H1 (cell line): Measurements from ENCODE around the gene TOM1L2. TPM values are rescaled to one million over a fixed set of nuclear protein-coding genes. Genes with fewer than 3 reads are reported as not detected.

ENCODE experiments used
- CTCF ChIA-PET: fragments of 300-600 bp; sonication (Branson Sonifier 250); formaldehyde crosslinking; loops from one replicate; lab custom pipeline; 2021; ENCODE audit not compliant: partially characterized antibody; lab: Charles Lee
- POLR2A ChIA-PET: fragments of 300-600 bp; sonication (Branson Sonifier 250); formaldehyde crosslinking; loops from one replicate; lab custom pipeline; 2021; ENCODE audit warnings: inconsistent platforms; ENCODE audit not compliant: partially characterized antibody; lab: Charles Lee
- DNase-seq, 2 experiments: peaks; one replicate each; pipeline versions ENCODE4 v3.0.0 to v3.0.0-alpha.2; 2010 to 2022; ENCODE audit warnings: low spot score in 2 of 2, low read depth in 1 of 2, mixed read lengths in 1 of 2
- FAIRE-seq: peaks from 2 replicates; lab custom pipeline; 2011; peaks lifted over from hg19 to GRCh38; lab: Jason Lieb, UNC
- H2AFZ ChIP-seq: 2 replicates; pipeline ENCODE4 v1.8.1; 2012; ENCODE audit warnings: low read length, inconsistent platforms
- H2AK5ac ChIP-seq: 2 replicates; pipeline ENCODE4 v1.6.1; 2013; ENCODE audit warnings: low read depth, low read length
- H2BK120ac ChIP-seq: replicated peaks from 2 replicates; pipeline ENCODE3; 2013; ENCODE audit warnings: low read depth, low read length, inconsistent platforms
- H2BK12ac ChIP-seq: 2 replicates; pipeline ENCODE4 v1.6.1; 2013; ENCODE audit warnings: low read depth, low read length
- H2BK15ac ChIP-seq: 2 replicates; pipeline ENCODE4 v1.6.1; 2013; ENCODE audit warnings: low read length
- H2BK20ac ChIP-seq: 2 replicates; pipeline ENCODE4 v1.6.1; 2013; ENCODE audit warnings: low read length
- H2BK5ac ChIP-seq: 2 replicates; pipeline ENCODE4 v1.6.1; 2013; ENCODE audit warnings: low read depth, low read length
- H3K14ac ChIP-seq: 2 replicates; pipeline ENCODE4 v1.6.1; 2013; ENCODE audit warnings: inconsistent platforms; ENCODE audit not compliant: insufficient read length
- H3K18ac ChIP-seq: 2 replicates; pipeline ENCODE4 v1.6.1; 2013; ENCODE audit warnings: low read length; ENCODE audit errors: extremely low read depth
- H3K23ac ChIP-seq: 2 replicates; pipeline ENCODE4 v1.6.1; 2013; ENCODE audit warnings: inconsistent platforms; ENCODE audit not compliant: insufficient read length
- H3K23me2 ChIP-seq: 2 replicates; pipeline ENCODE4 v1.6.1; 2013; ENCODE audit warnings: low read depth, low read length
- H3K27ac ChIP-seq: 2 replicates; pipeline ENCODE4 v1.6.1; 2011; ENCODE audit warnings: low read depth, low read length, inconsistent platforms
- H3K27me3 ChIP-seq, 4 experiments: replicated peaks in 1 of 4; 1 replicate in 1 of 4; 2 replicates in 3 of 4; pipeline versions ENCODE4 v1.6.1 to v1.8.1; 2011 to 2013; ENCODE audit warnings: low read length in 3 of 4, mild to moderate bottlenecking in 3 of 4, inconsistent platforms in 2 of 4, mixed read lengths in 2 of 4, moderate library complexity in 1 of 4; ENCODE audit not compliant: control insufficient read depth in 3 of 4, insufficient read depth in 3 of 4; ENCODE audit errors: extremely low read depth in 1 of 4
- H3K36me3 ChIP-seq, 4 experiments: 2 replicates each; pipeline versions ENCODE4 v1.6.1 to v1.8.1; 2011 to 2013; ENCODE audit warnings: mild to moderate bottlenecking in 4 of 4, low read length in 3 of 4, moderate library complexity in 2 of 4, control low read depth in 1 of 4, inconsistent platforms in 1 of 4; ENCODE audit not compliant: insufficient read depth in 4 of 4, control insufficient read depth in 2 of 4
- H3K4ac ChIP-seq: replicated peaks from 2 replicates; pipeline ENCODE3; 2013; ENCODE audit warnings: low read length, low read depth, mixed read lengths, inconsistent platforms; ENCODE audit not compliant: insufficient read length
- H3K4me1 ChIP-seq, 4 experiments: replicated peaks in 1 of 4; 1 replicate in 1 of 4; 2 replicates in 3 of 4; pipeline versions ENCODE4 v1.6.1 to v1.8.1; 2011 to 2013; ENCODE audit warnings: low read length in 3 of 4, inconsistent platforms in 2 of 4, mixed read lengths in 1 of 4; ENCODE audit not compliant: insufficient read depth in 4 of 4, control insufficient read depth in 3 of 4
- H3K4me2 ChIP-seq, 2 experiments: 2 replicates each; pipeline versions ENCODE4 v1.6.1 to v1.8.1; 2011 to 2013; ENCODE audit warnings: low read depth in 2 of 2, low read length in 2 of 2, control low read depth in 1 of 2, inconsistent platforms in 1 of 2, mild to moderate bottlenecking in 1 of 2; ENCODE audit not compliant: insufficient read depth in 1 of 2
- H3K4me3 ChIP-seq, 4 experiments: fragments of 200-600, 300-600 bp in 1 of 4; sonication (generic), shearing (Covaris generic), sonication (Bioruptor Twin) in 1 of 4; 2 replicates each; pipeline versions ENCODE4 v1.5.1 to v1.8.1; 2011 to 2016; ENCODE audit warnings: low read length in 4 of 4, low read depth in 3 of 4, control low read depth in 2 of 4, inconsistent platforms in 2 of 4, mild to moderate bottlenecking in 2 of 4, mixed read lengths in 1 of 4, moderate library complexity in 1 of 4; ENCODE audit not compliant: insufficient read depth in 2 of 4; ENCODE audit errors: extremely low read depth in 1 of 4
- H3K56ac ChIP-seq: replicated peaks from 2 replicates; pipeline ENCODE3; 2013; ENCODE audit warnings: low read depth, mild to moderate bottlenecking, mixed read lengths, low read length, inconsistent platforms; ENCODE audit not compliant: insufficient read length
- H3K79me1 ChIP-seq: 2 replicates; pipeline ENCODE4 v1.6.1; 2013; ENCODE audit warnings: low read depth, low read length, control low read depth
- H3K79me2 ChIP-seq, 2 experiments: 2 replicates each; pipeline versions ENCODE4 v1.6.1 to v1.8.1; 2012 to 2013; ENCODE audit warnings: low read length in 2 of 2, mild to moderate bottlenecking in 2 of 2, inconsistent platforms in 1 of 2; ENCODE audit not compliant: insufficient read depth in 2 of 2, control insufficient read depth in 1 of 2
- H3K9ac ChIP-seq, 4 experiments: replicated peaks in 1 of 4; 1 replicate in 1 of 4; 2 replicates in 3 of 4; pipeline versions ENCODE4 v1.6.1 to v1.8.1; 2011 to 2013; ENCODE audit warnings: low read depth in 3 of 4, low read length in 3 of 4, control low read depth in 2 of 4, mild to moderate bottlenecking in 2 of 4, moderate library complexity in 2 of 4, inconsistent platforms in 1 of 4; ENCODE audit errors: extremely low read depth in 1 of 4
- H3K9me3 ChIP-seq, 2 experiments: 2 replicates each; pipeline versions ENCODE4 v1.6.1 to v1.8.1; 2012 to 2013; ENCODE audit warnings: mild to moderate bottlenecking in 2 of 2, moderate library complexity in 2 of 2, control low read depth in 1 of 2, inconsistent platforms in 1 of 2, low read depth in 1 of 2, low read length in 1 of 2, mixed read lengths in 1 of 2; ENCODE audit not compliant: insufficient read depth in 2 of 2
- H4K20me1 ChIP-seq, 2 experiments: replicated peaks in 1 of 2; 2 replicates each; pipeline versions ENCODE3 to v1.8.1; 2011 to 2013; ENCODE audit warnings: inconsistent platforms in 2 of 2, low read length in 2 of 2, mild to moderate bottlenecking in 1 of 2; ENCODE audit not compliant: insufficient read depth in 2 of 2, control insufficient read depth in 1 of 2
- H4K5ac ChIP-seq: 2 replicates; pipeline ENCODE4 v1.6.1; 2013; ENCODE audit warnings: low read length, low read depth, mixed read lengths, inconsistent platforms; ENCODE audit not compliant: insufficient read length
- H4K8ac ChIP-seq: 2 replicates; pipeline ENCODE4 v1.8.0; 2013; ENCODE audit warnings: mild to moderate bottlenecking, moderate library complexity, low read length, inconsistent platforms; ENCODE audit not compliant: insufficient read depth; ENCODE audit errors: extremely low read depth
- H4K91ac ChIP-seq: replicated peaks from 2 replicates; pipeline ENCODE3; 2013; ENCODE audit warnings: low read length, mixed read lengths, inconsistent platforms; ENCODE audit not compliant: insufficient read length
- CHD1 ChIP-seq: IDR thresholded peaks from 2 replicates; pipeline ENCODE4 v1.6.1; 2012; ENCODE audit warnings: low read depth, low read length, improper control_type of control experiment
- CHD2 ChIP-seq: IDR thresholded peaks from 2 replicates; pipeline ENCODE4 v1.6.1; 2012; ENCODE audit warnings: low read length, improper control_type of control experiment
- GABPA ChIP-seq: IDR thresholded peaks from 2 replicates; pipeline ENCODE4 v1.6.1; 2011; ENCODE audit warnings: mild to moderate bottlenecking, low read length, moderate library complexity, borderline replicate concordance; ENCODE audit not compliant: insufficient read depth
- RAD21 ChIP-seq, 2 experiments: IDR thresholded peaks in 1 of 2; conservative IDR thresholded peaks in 1 of 2; 2 replicates each; pipeline ENCODE4 v1.6.1; 2011; ENCODE audit warnings: low read depth in 2 of 2, low read length in 2 of 2, improper control_type of control experiment in 1 of 2, inconsistent platforms in 1 of 2, mild to moderate bottlenecking in 1 of 2, moderate library complexity in 1 of 2
- TBP ChIP-seq: IDR thresholded peaks from 2 replicates; pipeline ENCODE4 v1.6.1; 2011; ENCODE audit warnings: low read depth, low read length, improper control_type of control experiment
- TEAD4 ChIP-seq: IDR thresholded peaks from 2 replicates; pipeline ENCODE4 v1.6.1; 2012; ENCODE audit warnings: low read depth, low read length, inconsistent platforms, mixed read lengths
- WGBS, 2 experiments: shearing (Covaris generic) in 1 of 2; methylation state at CpG; one replicate each; pipeline versions ENCODE4 v1.1.6 to v1.1.7; 2013 to 2015; ENCODE audit warnings: low lambda C conversion rate in 2 of 2, mixed read lengths in 2 of 2, inconsistent platforms in 1 of 2, low coverage in 1 of 2, missing lambda C conversion rate in 1 of 2; ENCODE audit not compliant: insufficient replicate concordance in 2 of 2, insufficient coverage in 1 of 2, insufficient read length in 1 of 2; ENCODE audit errors: extremely low coverage in 1 of 2, missing lambda C conversion rate in 1 of 2; 5-methylcytosine and 5-hydroxymethylcytosine counted together
- polyA plus RNA-seq, 7 experiments: library from polyadenylated mRNA; depleted of rRNA in 3 of 7; stranded (reverse) in 5 of 7; unstranded in 2 of 7; fragments of >200 nt in 5 of 7; fragments of 200-250 nt in 2 of 7; gene quantifications; 1 replicate in 5 of 7; 2 replicates in 1 of 7; 4 replicates in 1 of 7; pipeline versions ENCODE4 v1.2.1 to v1.2.3, GENCODE V29; 2011 to 2013; ENCODE audit warnings: missing spikeins in 2 of 7, mixed read lengths in 2 of 7
- total RNA-seq: library from RNA; stranded (reverse); fragmentation: NEBNext Ultra II Directional; extraction: Animal tissue kit (Norgen Biotek cat#: 25700); gene quantifications from 2 replicates; pipeline ENCODE4 v1.2.1, GENCODE V29; 2021
- TF ChIP-seq, protein P1 (sequence below), 3 experiments: IDR thresholded peaks; 1 replicate in 2 of 3; 2 replicates in 1 of 3; pipeline versions ENCODE4 v1.5.1 to v1.6.1; 2011; ENCODE audit warnings: low read length in 3 of 3, mild to moderate bottlenecking in 3 of 3, inconsistent platforms in 2 of 3, low read depth in 1 of 3, moderate library complexity in 1 of 3; ENCODE audit not compliant: insufficient read depth in 1 of 3; ENCODE audit errors: control extremely low read depth in 1 of 3
- TF ChIP-seq, protein P2 (sequence below): IDR thresholded peaks from 2 replicates; pipeline ENCODE4 v1.6.1; 2012; ENCODE audit warnings: inconsistent platforms

TOM1L2 gene
- total and polyA plus RNA-seq, 2 of the 8 experiments (the other 6 are each of a cell fraction or from before 2014, with no cell fraction given) = 2.0 to 3.4 TPM

DNA sequence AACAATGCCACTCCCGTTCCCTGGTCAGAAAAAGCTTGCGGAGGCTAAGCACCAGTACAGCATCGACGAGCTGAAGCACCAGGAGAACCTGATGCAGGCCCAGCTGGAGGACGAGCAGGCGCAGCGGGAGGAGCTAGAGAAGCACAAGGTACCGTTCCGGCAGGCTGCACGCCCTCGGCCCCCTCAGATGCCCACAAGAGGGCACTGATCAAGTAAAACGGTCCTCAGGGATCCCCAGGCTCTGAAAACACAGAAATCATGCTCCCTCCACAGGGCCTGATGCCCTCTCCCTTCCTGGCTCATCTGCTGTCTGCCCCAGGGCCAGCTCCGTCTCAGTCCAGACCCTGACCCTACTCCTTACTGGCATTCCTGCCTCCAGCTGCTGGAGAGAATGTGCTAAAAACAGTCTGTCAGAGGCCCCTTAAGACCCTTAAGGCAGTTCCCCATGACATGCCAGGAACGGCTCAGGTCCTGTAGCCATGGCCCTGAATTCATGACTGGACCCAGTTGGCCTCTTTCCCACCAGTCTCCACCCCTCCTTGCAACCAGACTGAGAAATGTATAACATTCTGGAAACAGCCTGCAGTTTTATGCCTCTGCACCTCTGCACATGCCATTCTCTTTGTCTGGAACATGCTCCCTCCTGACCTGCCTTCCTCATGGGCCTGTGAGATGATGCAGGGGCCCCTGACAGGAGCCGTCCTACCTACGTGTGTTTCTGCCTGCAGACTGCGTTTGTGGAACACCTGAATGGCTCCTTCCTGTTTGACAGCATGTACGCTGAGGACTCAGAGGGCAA, 22.3 kb upstream of the TOM1L2 start:
- no peak overlapping the region; the same call in 1 of the 2 replicates for H2AK5ac ChIP-seq
- DNase-seq = peak; percentile 53 to 77
- no peaks in the 10 kb centered on the region for H3K9me3 ChIP-seq
- TF ChIP-seq CHD2 (no peak), RAD21 (IDR thresholded peaks at IDR 0.05 in 1 of 2, conservative IDR thresholded peaks at IDR 0.05 in 1 of 2; ENCODE audit: low read depth in 2 of 2, low read length in 2 of 2) (peak; percentile 54 to 71), TBP (no peak), CHD1 (no peak), TEAD4 (no peak), GABPA (peak; percentile 39; the same call in 1 of the 2 replicates)
- TF ChIP-seq, protein P1, sequence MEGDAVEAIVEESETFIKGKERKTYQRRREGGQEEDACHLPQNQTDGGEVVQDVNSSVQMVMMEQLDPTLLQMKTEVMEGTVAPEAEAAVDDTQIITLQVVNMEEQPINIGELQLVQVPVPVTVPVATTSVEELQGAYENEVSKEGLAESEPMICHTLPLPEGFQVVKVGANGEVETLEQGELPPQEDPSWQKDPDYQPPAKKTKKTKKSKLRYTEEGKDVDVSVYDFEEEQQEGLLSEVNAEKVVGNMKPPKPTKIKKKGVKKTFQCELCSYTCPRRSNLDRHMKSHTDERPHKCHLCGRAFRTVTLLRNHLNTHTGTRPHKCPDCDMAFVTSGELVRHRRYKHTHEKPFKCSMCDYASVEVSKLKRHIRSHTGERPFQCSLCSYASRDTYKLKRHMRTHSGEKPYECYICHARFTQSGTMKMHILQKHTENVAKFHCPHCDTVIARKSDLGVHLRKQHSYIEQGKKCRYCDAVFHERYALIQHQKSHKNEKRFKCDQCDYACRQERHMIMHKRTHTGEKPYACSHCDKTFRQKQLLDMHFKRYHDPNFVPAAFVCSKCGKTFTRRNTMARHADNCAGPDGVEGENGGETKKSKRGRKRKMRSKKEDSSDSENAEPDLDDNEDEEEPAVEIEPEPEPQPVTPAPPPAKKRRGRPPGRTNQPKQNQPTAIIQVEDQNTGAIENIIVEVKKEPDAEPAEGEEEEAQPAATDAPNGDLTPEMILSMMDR (IDR thresholded peaks at IDR 0.05; ENCODE audit: control extremely low read depth in 1 of 3, insufficient read depth in 1 of 3, low read depth in 1 of 3, low read length in 3 of 3) = peak; percentile 77 to 86 (median 80)
- TF ChIP-seq, protein P2, sequence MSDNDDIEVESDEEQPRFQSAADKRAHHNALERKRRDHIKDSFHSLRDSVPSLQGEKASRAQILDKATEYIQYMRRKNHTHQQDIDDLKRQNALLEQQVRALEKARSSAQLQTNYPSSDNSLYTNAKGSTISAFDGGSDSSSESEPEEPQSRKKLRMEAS = peak; percentile 49; the same call in 1 of the 2 replicates

More for the DNA sequence above, 22.3 kb upstream of the TOM1L2 start:
- no peak for FAIRE-seq
- no peaks in the 10 kb centered on the region for H3K79me1 ChIP-seq
- no peak overlapping the region for H3K4me3 ChIP-seq
- H4K5ac ChIP-seq = no peak overlapping the region
- peak overlapping the region; percentile 39; the same call in 1 of the 2 replicates for H2BK12ac ChIP-seq
- WGBS, 2 experiments = 58% methylated on average over 18 of the region's 18 CpGs; no CpG with 5 or more reads in 1 of the 2 experiments
- H3K27me3 ChIP-seq = no peaks in the 10 kb centered on the region; a peak in 1 of 7 replicates
- no peak overlapping the region for H3K4ac ChIP-seq
- no peak overlapping the region for H3K27ac ChIP-seq
- no peak overlapping the region for H2BK20ac ChIP-seq
- peak overlapping the region; percentile 81; the same call in 1 of the 2 replicates for H2BK15ac ChIP-seq
- POLR2A ChIA-PET = no interaction called here
- H3K14ac ChIP-seq = no peak overlapping the region
- H3K23ac ChIP-seq = no peak overlapping the region
- H3K4me1 ChIP-seq = peaks cover 0 to 5% (median 0%) of the 10 kb centered on the region in 4 experiments; a peak in 4 of 7 replicates
- H3K23me2 ChIP-seq = no peaks in the 10 kb centered on the region
- H4K91ac ChIP-seq = no peak overlapping the region
- no peak overlapping the region; the same call in 1 of the 2 replicates for H2BK5ac ChIP-seq
- no peaks in the 10 kb centered on the region for H3K79me2 ChIP-seq
- no peaks in the 10 kb centered on the region for H4K20me1 ChIP-seq
- H3K56ac ChIP-seq = no peak overlapping the region
- H3K4me2 ChIP-seq = no peak overlapping the region
- peak overlapping the region; percentile 48; the same call in 1 of the 2 replicates for H3K18ac ChIP-seq
- H3K36me3 ChIP-seq = no peaks in the 10 kb centered on the region
- peak overlapping the region; percentile 90; the same call in 1 of the 2 replicates for H2AFZ ChIP-seq
- H3K9ac ChIP-seq = no peak overlapping the region
- CTCF ChIA-PET = interaction anchor here (0.6 to 5.4 kb wide), 30 partner anchors 11 to 204 kb away, joined by 3 to 49 read pairs (median 4); no protein-coding TSS in a partner anchor
- H4K8ac ChIP-seq = 0 out of 2 replicates have a peak overlapping the region, but pooled peaks have one; percentile 39
- no peak overlapping the region for H2BK120ac ChIP-seq
